ENCODE measurements around the gene PRMT1. TPM values are rescaled to one million over a fixed set of nuclear protein-coding genes. Genes with fewer than 3 reads are reported as not detected.
A peak's percentile ranks its signal among the peaks of the same experiment; 100 is the strongest.

Gene PRMT1
- total and polyA plus RNA-seq, 2 of the 13 experiments (the other 11 are each of a cell fraction or from before 2014, with no cell fraction given), result 324 to 374 TPM

DNA sequence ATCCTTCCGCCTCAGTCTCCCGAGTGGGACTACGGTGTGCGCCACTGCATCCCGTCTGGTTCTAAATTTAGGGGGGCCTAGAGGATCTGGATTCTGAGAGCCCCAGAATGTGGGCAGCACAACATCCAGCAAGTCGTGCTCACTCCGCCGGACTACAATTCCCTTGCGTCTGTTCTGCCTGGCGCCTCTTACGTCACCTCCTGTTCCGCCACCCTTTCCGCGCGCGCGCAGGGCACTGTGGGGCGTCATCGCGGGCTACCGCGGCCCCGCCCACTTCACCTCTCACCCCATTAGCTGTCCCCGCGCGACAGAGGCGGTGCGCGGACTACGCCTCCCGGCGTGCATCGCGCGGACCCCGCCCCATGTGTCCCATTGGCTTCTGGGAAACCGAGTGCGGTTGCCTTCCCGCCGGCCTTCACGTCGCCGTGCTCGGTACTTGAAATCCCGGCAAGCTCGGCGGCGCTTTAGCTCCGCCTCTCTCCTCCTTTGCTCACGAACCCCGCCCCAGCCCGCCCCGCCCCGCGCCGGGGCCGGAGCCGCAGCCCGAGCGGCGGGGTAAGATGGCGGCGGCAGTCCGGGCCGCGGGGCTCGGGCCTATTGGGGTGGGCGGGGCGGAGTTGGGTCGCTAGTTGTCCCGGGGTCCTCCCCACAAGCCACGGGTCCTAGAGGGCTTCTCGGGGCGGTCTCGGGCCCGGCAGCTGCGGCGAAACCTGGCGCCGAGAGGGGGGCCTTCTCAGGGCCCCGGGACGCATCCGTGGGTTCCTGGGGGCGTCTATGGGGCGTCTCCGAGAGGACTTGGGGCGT is 35.2 kb upstream of the PRMT1 start, which contains the start of gene SCAF1 (continued):
- TF ChIP-seq, protein P1, sequence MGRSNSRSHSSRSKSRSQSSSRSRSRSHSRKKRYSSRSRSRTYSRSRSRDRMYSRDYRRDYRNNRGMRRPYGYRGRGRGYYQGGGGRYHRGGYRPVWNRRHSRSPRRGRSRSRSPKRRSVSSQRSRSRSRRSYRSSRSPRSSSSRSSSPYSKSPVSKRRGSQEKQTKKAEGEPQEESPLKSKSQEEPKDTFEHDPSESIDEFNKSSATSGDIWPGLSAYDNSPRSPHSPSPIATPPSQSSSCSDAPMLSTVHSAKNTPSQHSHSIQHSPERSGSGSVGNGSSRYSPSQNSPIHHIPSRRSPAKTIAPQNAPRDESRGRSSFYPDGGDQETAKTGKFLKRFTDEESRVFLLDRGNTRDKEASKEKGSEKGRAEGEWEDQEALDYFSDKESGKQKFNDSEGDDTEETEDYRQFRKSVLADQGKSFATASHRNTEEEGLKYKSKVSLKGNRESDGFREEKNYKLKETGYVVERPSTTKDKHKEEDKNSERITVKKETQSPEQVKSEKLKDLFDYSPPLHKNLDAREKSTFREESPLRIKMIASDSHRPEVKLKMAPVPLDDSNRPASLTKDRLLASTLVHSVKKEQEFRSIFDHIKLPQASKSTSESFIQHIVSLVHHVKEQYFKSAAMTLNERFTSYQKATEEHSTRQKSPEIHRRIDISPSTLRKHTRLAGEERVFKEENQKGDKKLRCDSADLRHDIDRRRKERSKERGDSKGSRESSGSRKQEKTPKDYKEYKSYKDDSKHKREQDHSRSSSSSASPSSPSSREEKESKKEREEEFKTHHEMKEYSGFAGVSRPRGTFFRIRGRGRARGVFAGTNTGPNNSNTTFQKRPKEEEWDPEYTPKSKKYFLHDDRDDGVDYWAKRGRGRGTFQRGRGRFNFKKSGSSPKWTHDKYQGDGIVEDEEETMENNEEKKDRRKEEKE (IDR thresholded peaks at IDR 0.05), result no peak
- TF ChIP-seq BRCA1 (CRISPR knock-in tag; IDR thresholded peaks at IDR 0.05) (no peak), ZNF232 (CRISPR knock-in tag; IDR thresholded peaks at IDR 0.05; ENCODE audit: borderline replicate concordance) (0 out of 2 replicates have a peak, but pooled peaks have one; percentile 12), YY1 (IDR thresholded peaks at IDR 0.05; ENCODE audit: insufficient read depth, insufficient replicate concordance, low read depth, low read length) (peak; percentile 95), SAP130 (CRISPR knock-in tag; IDR thresholded peaks at IDR 0.05; ENCODE audit: low read depth) (peak; percentile 87), ATF7 (IDR thresholded peaks at IDR 0.05) (peak; percentile 88), ATF7 (CRISPR knock-in tag; IDR thresholded peaks at IDR 0.05) (peak; percentile 30; the same call in 1 of the 2 replicates), ZNF30 (CRISPR knock-in tag; IDR thresholded peaks at IDR 0.05) (no peak; the same call in 1 of the 2 replicates), ZSCAN22 (CRISPR knock-in tag; IDR thresholded peaks at IDR 0.05) (no peak), TAF1 (CRISPR knock-in tag; IDR thresholded peaks at IDR 0.05) (peak; percentile 75; the same call in 1 of the 2 replicates), AKAP8 (CRISPR knock-in tag; IDR thresholded peaks at IDR 0.05) (peak; percentile 94), ZNF605 (CRISPR knock-in tag; IDR thresholded peaks at IDR 0.05) (peak; percentile 63; the same call in 1 of the 2 replicates), PLRG1 (conservative IDR thresholded peaks at IDR 0.05) (no peak), NCOA5 (CRISPR knock-in tag; IDR thresholded peaks at IDR 0.05) (no peak), XBP1 (CRISPR knock-in tag; IDR thresholded peaks at IDR 0.05) (no peak), ZKSCAN1 (IDR thresholded peaks at IDR 0.05; ENCODE audit: low read length) (0 out of 2 replicates have a peak, but pooled peaks have one; percentile 30), ZNF224 (CRISPR knock-in tag; IDR thresholded peaks at IDR 0.05) (no peak), ZNF766 (CRISPR knock-in tag; IDR thresholded peaks at IDR 0.05; ENCODE audit: borderline replicate concordance) (no peak)
- TF ChIP-seq, protein P2, sequence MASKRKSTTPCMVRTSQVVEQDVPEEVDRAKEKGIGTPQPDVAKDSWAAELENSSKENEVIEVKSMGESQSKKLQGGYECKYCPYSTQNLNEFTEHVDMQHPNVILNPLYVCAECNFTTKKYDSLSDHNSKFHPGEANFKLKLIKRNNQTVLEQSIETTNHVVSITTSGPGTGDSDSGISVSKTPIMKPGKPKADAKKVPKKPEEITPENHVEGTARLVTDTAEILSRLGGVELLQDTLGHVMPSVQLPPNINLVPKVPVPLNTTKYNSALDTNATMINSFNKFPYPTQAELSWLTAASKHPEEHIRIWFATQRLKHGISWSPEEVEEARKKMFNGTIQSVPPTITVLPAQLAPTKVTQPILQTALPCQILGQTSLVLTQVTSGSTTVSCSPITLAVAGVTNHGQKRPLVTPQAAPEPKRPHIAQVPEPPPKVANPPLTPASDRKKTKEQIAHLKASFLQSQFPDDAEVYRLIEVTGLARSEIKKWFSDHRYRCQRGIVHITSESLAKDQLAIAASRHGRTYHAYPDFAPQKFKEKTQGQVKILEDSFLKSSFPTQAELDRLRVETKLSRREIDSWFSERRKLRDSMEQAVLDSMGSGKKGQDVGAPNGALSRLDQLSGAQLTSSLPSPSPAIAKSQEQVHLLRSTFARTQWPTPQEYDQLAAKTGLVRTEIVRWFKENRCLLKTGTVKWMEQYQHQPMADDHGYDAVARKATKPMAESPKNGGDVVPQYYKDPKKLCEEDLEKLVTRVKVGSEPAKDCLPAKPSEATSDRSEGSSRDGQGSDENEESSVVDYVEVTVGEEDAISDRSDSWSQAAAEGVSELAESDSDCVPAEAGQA (IDR thresholded peaks at IDR 0.05; ENCODE audit: low read depth), result peak; percentile 85
- TF ChIP-seq, protein P2 (CRISPR knock-in tag; IDR thresholded peaks at IDR 0.05; ENCODE audit: borderline replicate concordance), result no peak

All from HepG2 (cell line).